Neural crest cell (in vitro differentiated cells): ENCODE measurements around the gene CALM3. TPM values are rescaled to one million over a fixed set of nuclear protein-coding genes. Genes with fewer than 3 reads are reported as not detected.
"Not testable (repeated sequence)": the region's sequence is repeated elsewhere in the genome, so short reads cannot be mapped to it uniquely, and the experiment has no call there.

Experiments used
- DNase-seq: peaks from one replicate; pipeline ENCODE4 v3.0.0; 2021; ENCODE audit warnings: low read depth, mixed read lengths, low spot score
- H3K27ac Mint-ChIP-seq: one replicate; pipeline ENCODE4 v1.8.0; 2021; ENCODE audit warnings: mild to moderate bottlenecking, mixed read lengths; ENCODE audit not compliant: unreplicated experiment
- H3K27me3 Mint-ChIP-seq: 2 replicates; pipeline ENCODE4 v1.8.0; 2021; ENCODE audit warnings: low read depth, mild to moderate bottlenecking, mixed read lengths
- H3K36me3 Mint-ChIP-seq: 2 replicates; pipeline ENCODE4 v1.8.0; 2021; ENCODE audit warnings: low read depth, mild to moderate bottlenecking, mixed read lengths
- H3K4me1 Mint-ChIP-seq: 2 replicates; pipeline ENCODE4 v1.8.0; 2021; ENCODE audit warnings: mixed read lengths
- H3K4me3 Mint-ChIP-seq: one replicate; pipeline ENCODE4 v1.8.0; 2021; ENCODE audit warnings: mild to moderate bottlenecking, mixed read lengths
- H3K9me3 Mint-ChIP-seq: 2 replicates; pipeline ENCODE4 v1.8.0; 2021; ENCODE audit warnings: mixed read lengths
- total RNA-seq: library from RNA; stranded (reverse); gene quantifications from 2 replicates; pipeline ENCODE4 v1.2.1, GENCODE V29; 2021
- TF ChIP-seq, protein P1 (sequence below): fragments of 200-600 bp; sonication (generic); conservative IDR thresholded peaks from 2 replicates; pipeline ENCODE4 v1.5.0; 2021; ENCODE audit warnings: antibody characterized with exemption, mild to moderate bottlenecking

Gene CALM3
- total RNA-seq, 1 donor from 2014 or later, result 436 TPM

DNA sequence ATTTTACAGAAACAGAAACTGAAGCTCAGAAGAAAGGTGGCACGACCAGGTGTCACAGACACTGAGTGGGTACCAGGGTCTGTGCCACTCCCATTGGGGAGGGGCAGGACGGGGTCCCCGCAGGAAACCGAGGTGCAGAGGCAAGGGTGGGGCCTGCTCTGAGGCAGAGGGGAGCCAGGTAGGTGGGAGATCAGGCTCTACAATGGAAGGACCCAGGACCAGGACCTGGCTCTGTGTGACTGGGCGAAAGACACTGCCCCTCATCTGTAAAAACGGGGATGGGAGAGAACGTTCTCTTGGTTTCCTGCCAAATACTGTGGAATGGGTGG, 21.0 kb downstream of the CALM3 start:
- Mint-ChIP-seq H3K4me3 (no peak overlapping the region), H3K4me1 (peaks cover 13% of the 10 kb centered on the region), H3K36me3 (no peaks in the 10 kb centered on the region), H3K9me3 (no peaks in the 10 kb centered on the region), H3K27me3 (no peaks in the 10 kb centered on the region), H3K27ac (no peak overlapping the region)
- no peak for DNase-seq
- TF ChIP-seq, protein P1, sequence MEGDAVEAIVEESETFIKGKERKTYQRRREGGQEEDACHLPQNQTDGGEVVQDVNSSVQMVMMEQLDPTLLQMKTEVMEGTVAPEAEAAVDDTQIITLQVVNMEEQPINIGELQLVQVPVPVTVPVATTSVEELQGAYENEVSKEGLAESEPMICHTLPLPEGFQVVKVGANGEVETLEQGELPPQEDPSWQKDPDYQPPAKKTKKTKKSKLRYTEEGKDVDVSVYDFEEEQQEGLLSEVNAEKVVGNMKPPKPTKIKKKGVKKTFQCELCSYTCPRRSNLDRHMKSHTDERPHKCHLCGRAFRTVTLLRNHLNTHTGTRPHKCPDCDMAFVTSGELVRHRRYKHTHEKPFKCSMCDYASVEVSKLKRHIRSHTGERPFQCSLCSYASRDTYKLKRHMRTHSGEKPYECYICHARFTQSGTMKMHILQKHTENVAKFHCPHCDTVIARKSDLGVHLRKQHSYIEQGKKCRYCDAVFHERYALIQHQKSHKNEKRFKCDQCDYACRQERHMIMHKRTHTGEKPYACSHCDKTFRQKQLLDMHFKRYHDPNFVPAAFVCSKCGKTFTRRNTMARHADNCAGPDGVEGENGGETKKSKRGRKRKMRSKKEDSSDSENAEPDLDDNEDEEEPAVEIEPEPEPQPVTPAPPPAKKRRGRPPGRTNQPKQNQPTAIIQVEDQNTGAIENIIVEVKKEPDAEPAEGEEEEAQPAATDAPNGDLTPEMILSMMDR, result no peak

DNA sequence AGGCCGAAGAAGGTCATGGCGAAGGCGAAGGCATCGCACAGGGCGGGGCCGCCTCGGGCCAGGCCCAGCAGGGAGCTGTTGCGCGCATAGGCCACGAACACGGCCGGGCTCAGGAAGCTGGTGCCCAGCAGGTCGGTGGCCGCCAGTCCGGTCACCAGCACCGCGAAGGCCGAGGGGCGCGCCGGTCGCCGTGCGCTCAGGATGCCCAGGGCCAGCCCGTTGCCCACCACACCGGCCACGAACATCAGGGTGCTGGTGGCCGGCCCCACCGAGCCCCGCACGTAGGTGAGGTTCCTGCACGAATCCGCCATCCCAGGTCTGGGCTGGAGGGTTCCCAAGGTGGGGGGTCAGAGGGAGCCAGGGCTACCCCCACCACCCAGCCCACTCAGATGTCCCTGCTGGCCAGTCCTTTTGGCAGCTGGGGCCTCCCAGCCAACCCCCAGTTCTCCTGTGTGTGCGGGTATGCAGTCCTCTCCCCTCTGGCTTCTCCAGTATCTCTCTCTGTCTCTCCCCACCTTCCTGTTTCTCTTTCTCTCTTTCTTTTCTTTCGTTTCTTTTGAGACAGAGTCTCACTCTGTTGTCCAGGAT, 22.9 kb downstream of the CALM3 start:
- Mint-ChIP-seq H3K9me3 (no peaks in the 10 kb centered on the region), H3K4me3 (no peak overlapping the region), H3K27me3 (no peaks in the 10 kb centered on the region), H3K36me3 (no peaks in the 10 kb centered on the region), H3K27ac (no peak overlapping the region), H3K4me1 (peaks cover 13% of the 10 kb centered on the region)
- TF ChIP-seq, protein P1, result no peak
- DNase-seq, result no peak

DNA sequence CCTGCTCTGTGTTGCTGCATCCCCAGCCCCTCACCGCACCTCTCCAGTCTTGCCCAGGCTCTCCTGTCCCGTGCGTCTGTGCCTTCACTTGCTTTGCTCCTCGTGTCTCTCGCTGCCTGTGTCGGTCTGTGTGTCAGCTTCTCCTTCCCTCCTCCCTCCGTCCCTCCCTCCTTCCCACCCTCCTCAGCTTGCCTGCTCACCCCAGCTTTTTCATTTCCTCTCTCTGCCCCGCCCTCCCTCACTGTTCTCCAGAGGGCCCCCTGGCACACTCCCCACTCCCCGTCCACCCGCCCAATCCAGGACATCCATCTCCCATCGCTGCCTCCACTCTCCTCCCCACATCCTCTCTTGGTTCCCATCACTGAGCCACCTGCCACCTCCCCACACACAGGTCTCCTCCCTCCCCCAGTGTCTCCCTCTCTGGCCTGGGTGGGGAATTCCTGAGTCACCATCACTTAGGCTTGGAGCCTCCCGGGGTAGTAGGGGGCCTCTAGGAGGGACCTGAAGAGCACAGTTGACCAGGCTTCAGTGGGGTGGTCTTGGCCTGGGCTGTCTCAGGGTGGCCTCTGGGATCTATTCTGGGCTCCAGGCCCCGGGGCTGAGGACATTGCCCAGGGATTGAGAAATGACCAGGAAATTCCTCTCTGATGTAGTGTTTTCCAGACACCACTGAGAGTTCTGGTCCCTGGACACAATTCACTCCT, 24.0 kb downstream of the CALM3 start, which contains the start of gene PTGIR:
Gene PTGIR, minus strand, starts transcription at position 132 of the 704 bp plus-strand sequence. CDS start 864 bp downstream, outside the sequence.
- peak within 1 kb of the TSS; percentile 16 for H3K27ac Mint-ChIP-seq
- peaks cover 13% of the 10 kb centered on the region for H3K4me1 Mint-ChIP-seq
- H3K9me3 Mint-ChIP-seq, result no peaks in the 10 kb centered on the region
- DNase-seq, result no peak
- H3K27me3 Mint-ChIP-seq, result no peaks in the 10 kb centered on the region
- no peaks in the 10 kb centered on the region for H3K36me3 Mint-ChIP-seq
- H3K4me3 Mint-ChIP-seq, result no peak within 1 kb of the TSS
- TF ChIP-seq, protein P1, result no peak

DNA sequence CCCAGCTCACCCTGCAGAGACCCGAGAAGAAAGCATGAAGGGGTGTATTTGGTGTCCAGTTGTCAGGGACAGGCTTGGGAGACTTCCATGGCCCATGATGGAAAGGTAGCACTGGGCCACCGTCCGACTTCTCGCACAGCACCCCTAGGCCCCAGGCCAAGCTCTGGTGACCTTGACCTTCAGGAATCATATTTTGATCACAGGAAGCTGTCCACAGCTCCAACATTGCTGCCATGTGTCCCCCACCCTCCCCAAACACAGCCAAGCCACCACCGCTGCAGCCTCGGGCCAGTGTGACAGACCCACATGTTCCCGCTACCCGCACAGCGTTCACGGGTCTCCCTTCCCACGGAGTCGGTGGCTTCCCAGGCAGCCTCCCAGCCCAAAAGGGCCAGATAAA, 24.6 kb downstream of the CALM3 start:
- Mint-ChIP-seq H3K9me3 (no peaks in the 10 kb centered on the region), H3K36me3 (no peaks in the 10 kb centered on the region), H3K27ac (no peak overlapping the region), H3K4me3 (no peak overlapping the region), H3K4me1 (peaks cover 9% of the 10 kb centered on the region), H3K27me3 (no peaks in the 10 kb centered on the region)
- no peak for DNase-seq
- TF ChIP-seq, protein P1, result no peak

DNA sequence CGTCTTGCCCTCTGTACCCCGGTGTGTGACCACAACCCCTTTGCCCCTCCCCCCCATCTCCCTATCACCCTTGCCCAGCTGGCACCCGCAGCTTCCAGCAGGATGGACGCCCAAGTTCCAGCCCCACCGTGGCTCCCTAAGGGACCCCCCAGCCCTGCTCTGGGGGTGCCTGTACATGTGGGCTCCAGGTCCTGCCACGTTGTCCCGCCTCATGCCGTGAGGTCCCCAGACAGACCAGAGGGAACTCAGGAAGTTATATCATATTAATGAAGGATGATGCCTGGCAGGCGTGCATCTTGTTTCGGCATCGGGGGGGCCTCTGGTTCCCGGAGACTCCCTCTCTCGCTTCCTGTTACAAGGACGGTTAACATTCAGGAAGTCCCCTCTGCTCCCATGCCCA, 25.3 kb downstream of the CALM3 start:
- peaks cover 3% of the 10 kb centered on the region for H3K27me3 Mint-ChIP-seq

DNA sequence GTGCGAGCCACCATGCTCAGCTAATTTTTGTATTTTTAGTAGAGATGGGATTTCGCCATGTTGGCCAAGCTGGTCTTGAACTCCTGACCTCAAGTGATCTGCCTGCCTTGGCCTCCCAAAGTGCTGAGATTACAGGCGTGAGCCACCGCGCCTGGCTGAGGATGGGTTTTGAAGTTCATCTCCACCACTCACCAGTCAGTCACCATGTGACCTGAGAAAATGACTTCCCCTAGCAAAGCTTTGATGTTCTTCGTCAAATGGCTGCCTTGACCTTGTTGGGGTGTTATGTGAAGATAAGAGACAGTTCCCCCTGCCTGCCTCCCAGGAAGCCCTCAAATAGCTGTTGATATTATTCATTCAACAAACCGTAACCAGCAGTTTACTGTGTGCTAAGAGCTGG, 27.8 kb downstream of the CALM3 start:
- not testable (repeated sequence) for H3K27ac Mint-ChIP-seq, H3K4me3 Mint-ChIP-seq, H3K36me3 Mint-ChIP-seq, DNase-seq, H3K9me3 Mint-ChIP-seq
- Mint-ChIP-seq H3K4me1 (peaks cover 22% of the 10 kb centered on the region), H3K27me3 (peaks cover 24% of the 10 kb centered on the region)

More for the DNA sequence above, 25.3 kb downstream of the CALM3 start:
- no peaks in the 10 kb centered on the region for H3K9me3 Mint-ChIP-seq
- TF ChIP-seq, protein P1, result no peak
- H3K36me3 Mint-ChIP-seq, result no peaks in the 10 kb centered on the region
- no peak overlapping the region for H3K4me3 Mint-ChIP-seq
- no peak overlapping the region for H3K27ac Mint-ChIP-seq
- H3K4me1 Mint-ChIP-seq, result peaks cover 9% of the 10 kb centered on the region
- no peak for DNase-seq
